ENCODE results near the gene NHP2. TPM values are rescaled to one million over a fixed set of nuclear protein-coding genes. Genes with fewer than 3 reads are reported as not detected.
"Not testable (repeated sequence)": the region's sequence is repeated elsewhere in the genome, so short reads cannot be mapped to it uniquely, and the experiment has no call there.

Gene NHP2
- total RNA-seq, 1 donor from 2014 or later: 128 TPM

DNA sequence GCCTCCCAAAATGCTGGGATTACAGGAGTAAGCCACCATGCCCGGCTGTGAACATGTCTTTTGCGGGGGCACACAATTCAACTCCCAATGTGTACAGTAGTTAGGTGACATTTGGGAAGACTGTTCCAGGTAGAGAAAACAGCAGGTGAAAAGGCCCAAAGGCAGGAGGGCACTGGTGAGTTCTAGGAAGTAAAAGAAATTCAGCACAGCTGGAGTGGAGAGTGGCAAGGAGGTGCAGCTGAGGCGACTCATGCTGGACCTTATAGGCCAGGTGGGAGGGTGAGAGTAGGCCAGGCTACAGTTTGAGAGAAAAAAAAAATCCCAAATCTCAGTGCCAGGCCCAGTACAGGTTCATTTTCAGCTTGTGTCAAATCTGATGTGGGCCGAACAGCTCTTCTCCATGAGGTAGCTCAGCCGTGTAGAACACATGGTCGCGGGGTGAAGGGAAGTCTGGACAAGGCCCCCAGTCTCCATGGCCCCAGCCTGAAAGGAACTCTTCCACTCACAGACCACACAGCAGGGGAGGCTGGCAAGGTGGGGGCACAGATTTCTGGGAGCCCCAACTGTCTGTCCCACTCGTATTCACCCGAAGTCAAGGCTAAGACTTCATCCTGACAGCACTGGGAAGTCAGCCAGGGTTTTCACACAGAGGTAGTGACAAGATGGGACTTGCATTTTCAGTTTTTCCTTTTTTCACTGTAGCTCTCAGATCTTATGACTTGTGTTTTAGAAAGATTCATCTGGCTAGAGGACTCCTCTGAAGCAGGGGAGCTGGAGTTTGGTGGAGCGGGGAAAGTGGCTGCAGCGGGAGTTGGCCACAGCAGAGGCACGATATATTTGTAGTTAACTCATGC is 46.1 kb upstream of the NHP2 start:
- Mint-ChIP-seq H3K36me3 (ENCODE audit: unreplicated experiment) (no peaks in the 10 kb centered on the region), H3K4me3 (ENCODE audit: unreplicated experiment) (no peak overlapping the region), H3K27me3 (ENCODE audit: unreplicated experiment) (peaks cover 6% of the 10 kb centered on the region), H3K4me1 (ENCODE audit: low read depth, unreplicated experiment) (no peaks in the 10 kb centered on the region), H3K27ac (ENCODE audit: unreplicated experiment) (no peak overlapping the region), H3K9me3 (ENCODE audit: unreplicated experiment) (peaks cover 6% of the 10 kb centered on the region)
- DNase-seq: no peak
- TF ChIP-seq, protein P1, sequence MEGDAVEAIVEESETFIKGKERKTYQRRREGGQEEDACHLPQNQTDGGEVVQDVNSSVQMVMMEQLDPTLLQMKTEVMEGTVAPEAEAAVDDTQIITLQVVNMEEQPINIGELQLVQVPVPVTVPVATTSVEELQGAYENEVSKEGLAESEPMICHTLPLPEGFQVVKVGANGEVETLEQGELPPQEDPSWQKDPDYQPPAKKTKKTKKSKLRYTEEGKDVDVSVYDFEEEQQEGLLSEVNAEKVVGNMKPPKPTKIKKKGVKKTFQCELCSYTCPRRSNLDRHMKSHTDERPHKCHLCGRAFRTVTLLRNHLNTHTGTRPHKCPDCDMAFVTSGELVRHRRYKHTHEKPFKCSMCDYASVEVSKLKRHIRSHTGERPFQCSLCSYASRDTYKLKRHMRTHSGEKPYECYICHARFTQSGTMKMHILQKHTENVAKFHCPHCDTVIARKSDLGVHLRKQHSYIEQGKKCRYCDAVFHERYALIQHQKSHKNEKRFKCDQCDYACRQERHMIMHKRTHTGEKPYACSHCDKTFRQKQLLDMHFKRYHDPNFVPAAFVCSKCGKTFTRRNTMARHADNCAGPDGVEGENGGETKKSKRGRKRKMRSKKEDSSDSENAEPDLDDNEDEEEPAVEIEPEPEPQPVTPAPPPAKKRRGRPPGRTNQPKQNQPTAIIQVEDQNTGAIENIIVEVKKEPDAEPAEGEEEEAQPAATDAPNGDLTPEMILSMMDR (IDR thresholded peaks at IDR 0.05; ENCODE audit: partially characterized antibody, unreplicated experiment): no peak

GRCh38 chr5:178198706-178199105 is 45.0 kb upstream of the NHP2 start:
- Mint-ChIP-seq H3K4me1 (ENCODE audit: low read depth, unreplicated experiment) (no peaks in the 10 kb centered on the region), H3K36me3 (ENCODE audit: unreplicated experiment) (no peaks in the 10 kb centered on the region), H3K9me3 (ENCODE audit: unreplicated experiment) (peaks cover 2% of the 10 kb centered on the region), H3K4me3 (ENCODE audit: unreplicated experiment) (no peak overlapping the region), H3K27ac (ENCODE audit: unreplicated experiment) (no peak overlapping the region), H3K27me3 (ENCODE audit: unreplicated experiment) (peaks cover 3% of the 10 kb centered on the region)
- TF ChIP-seq, protein P1 (IDR thresholded peaks at IDR 0.05; ENCODE audit: partially characterized antibody, unreplicated experiment): no peak
- DNase-seq: no peak

DNA sequence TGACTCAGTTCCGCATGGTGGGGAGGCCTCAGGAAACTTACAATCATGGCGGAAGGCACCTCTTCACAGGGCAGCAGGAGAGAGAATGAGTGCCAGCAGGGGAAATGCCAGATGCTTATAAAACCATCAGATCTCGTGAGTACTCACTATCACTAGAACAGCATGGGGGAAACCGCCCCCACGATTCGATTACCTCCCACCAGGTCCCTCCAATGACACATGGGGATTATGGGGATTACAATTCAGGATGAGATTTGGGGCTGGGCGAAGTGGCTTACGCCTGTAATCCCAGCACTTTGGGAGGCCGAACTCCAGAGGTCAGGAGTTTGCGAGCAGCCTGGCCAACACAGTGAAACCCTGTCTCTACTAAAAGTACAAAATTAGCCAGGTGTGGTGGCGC is 44.5 kb upstream of the NHP2 start:
- H3K27me3 Mint-ChIP-seq (ENCODE audit: unreplicated experiment); H3K27ac Mint-ChIP-seq (ENCODE audit: unreplicated experiment); H3K4me1 Mint-ChIP-seq (ENCODE audit: low read depth, unreplicated experiment); DNase-seq; H3K4me3 Mint-ChIP-seq (ENCODE audit: unreplicated experiment); H3K36me3 Mint-ChIP-seq (ENCODE audit: unreplicated experiment); H3K9me3 Mint-ChIP-seq (ENCODE audit: unreplicated experiment): not testable (repeated sequence)

GRCh38 chr5:178196986-178197385 is 43.3 kb upstream of the NHP2 start:
- Mint-ChIP-seq H3K9me3 (ENCODE audit: unreplicated experiment) (peaks cover 4% of the 10 kb centered on the region), H3K36me3 (ENCODE audit: unreplicated experiment) (peaks cover 4% of the 10 kb centered on the region), H3K27ac (ENCODE audit: unreplicated experiment) (no peak overlapping the region), H3K4me1 (ENCODE audit: low read depth, unreplicated experiment) (no peaks in the 10 kb centered on the region), H3K4me3 (ENCODE audit: unreplicated experiment) (no peak overlapping the region), H3K27me3 (ENCODE audit: unreplicated experiment) (peaks cover 3% of the 10 kb centered on the region)
- DNase-seq: peak; percentile 54
- TF ChIP-seq, protein P1 (IDR thresholded peaks at IDR 0.05; ENCODE audit: partially characterized antibody, unreplicated experiment): peak; percentile 57

DNA sequence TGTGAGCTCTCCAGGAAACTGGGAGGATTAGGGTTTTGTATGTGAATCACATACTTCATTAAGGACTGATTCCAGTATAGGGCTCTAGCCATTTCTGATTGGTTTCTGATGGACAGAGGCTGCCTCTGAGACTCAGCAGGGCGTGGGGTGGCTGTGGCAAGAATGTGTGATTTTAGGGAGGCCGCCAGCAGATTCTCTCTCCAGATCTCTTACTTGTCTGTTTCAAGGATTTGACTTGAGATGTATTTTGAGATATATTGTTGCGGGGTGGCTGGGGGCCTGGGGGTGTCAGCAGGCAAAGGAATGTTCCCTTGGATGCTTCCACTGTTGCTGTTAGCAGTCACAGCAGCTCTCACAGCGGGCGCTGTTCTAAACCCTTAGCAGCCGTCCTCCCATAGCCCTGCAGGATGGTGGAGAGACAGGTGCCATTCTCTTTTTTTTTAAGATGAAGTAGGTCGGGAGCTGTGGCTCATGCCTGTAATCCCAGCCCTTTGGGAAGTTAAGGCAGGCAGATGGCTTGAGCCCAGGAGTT is 42.7 kb upstream of the NHP2 start:
- Mint-ChIP-seq H3K4me3 (ENCODE audit: unreplicated experiment) (no peak overlapping the region), H3K27ac (ENCODE audit: unreplicated experiment) (no peak overlapping the region), H3K9me3 (ENCODE audit: unreplicated experiment) (peaks cover 4% of the 10 kb centered on the region), H3K36me3 (ENCODE audit: unreplicated experiment) (peaks cover 4% of the 10 kb centered on the region), H3K4me1 (ENCODE audit: low read depth, unreplicated experiment) (no peaks in the 10 kb centered on the region), H3K27me3 (ENCODE audit: unreplicated experiment) (peaks cover 3% of the 10 kb centered on the region)
- no peak for DNase-seq
- TF ChIP-seq, protein P1 (IDR thresholded peaks at IDR 0.05; ENCODE audit: partially characterized antibody, unreplicated experiment): no peak

All from glutamatergic neuron (in vitro differentiated cells).